LHCN-M2 (cell line): Measurements from ENCODE around the gene POLR3K. TPM values are rescaled to one million over a fixed set of nuclear protein-coding genes. Genes with fewer than 3 reads are reported as not detected.

Source experiments
- DNase-seq: peaks from one replicate; pipeline ENCODE4 v3.0.0-alpha.2; 2012; ENCODE audit warnings: low read depth
- total RNA-seq: library from RNA; depleted of rRNA; stranded (reverse); fragments of >200 nt; gene quantifications from 2 replicates; pipeline ENCODE4 v1.2.3, GENCODE V29; 2014

POLR3K gene
- total RNA-seq, 1 experiment from 2014 or later, result 6.7 TPM

DNA sequence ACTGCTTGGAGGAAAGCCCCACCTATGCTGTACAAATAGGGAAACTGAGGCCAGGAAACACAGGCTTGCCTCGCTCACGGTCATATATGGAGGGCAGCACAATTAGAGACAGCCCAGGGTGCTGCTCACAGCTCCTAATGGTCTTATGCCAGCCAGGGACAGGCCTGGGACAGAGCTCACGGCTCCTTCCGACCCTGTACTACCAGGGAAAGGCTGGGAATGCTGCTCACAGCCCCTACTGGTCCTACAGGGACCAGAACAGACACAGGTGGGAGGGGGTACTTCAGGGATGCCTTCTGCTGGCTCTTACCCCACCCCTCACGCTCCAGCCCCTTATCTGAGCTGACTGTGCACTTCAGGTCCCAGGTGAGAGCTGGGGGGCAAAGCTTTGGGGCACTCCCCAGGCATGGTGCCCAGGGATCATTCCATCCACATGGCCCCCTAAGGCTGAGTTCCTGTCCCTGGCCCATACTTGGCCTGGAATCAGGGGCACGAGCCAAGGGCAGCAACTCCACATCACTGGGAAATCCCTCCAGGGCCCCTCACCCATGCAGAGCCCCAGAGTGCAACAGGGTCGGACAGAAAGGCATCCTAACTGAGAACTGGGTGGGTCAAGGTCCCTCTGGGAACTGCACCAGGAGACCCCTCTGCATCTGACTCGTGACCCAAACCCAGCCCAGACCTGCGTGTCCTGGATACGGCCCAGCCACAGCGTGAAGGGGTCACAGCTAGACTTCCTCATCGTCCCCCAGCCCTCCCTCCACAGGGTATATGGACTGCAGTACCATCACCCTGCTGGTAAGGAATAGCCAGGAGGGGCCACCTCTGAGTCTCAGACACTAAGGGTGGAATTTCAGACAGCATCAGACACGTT, 13.1 kb upstream of the POLR3K start:
- DNase-seq, result no peak

DNA sequence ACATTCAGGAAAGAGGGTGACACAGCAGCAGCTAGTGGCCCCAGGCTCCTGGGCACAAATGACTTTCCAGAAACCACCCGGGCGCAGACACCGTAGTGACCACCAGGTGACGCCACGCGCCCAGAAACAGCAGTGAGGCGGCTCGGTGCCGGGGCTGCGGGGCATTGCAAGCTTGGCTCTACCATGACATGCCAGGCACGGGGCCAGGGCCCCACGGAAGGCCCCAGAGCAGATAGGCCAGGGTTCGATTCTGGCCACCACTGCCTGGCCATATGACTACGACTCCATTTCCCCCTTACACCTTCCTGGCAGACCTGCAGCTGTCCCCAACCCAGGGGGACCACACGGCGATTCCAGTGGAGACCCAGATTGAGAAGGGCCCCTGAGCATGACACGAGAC, 12.3 kb upstream of the POLR3K start:
- DNase-seq, result peak; percentile 63

- DNase-seq, result no peak
Observed at GRCh38 chr16:64914-65255, 11.5 kb upstream of the POLR3K start.

DNA sequence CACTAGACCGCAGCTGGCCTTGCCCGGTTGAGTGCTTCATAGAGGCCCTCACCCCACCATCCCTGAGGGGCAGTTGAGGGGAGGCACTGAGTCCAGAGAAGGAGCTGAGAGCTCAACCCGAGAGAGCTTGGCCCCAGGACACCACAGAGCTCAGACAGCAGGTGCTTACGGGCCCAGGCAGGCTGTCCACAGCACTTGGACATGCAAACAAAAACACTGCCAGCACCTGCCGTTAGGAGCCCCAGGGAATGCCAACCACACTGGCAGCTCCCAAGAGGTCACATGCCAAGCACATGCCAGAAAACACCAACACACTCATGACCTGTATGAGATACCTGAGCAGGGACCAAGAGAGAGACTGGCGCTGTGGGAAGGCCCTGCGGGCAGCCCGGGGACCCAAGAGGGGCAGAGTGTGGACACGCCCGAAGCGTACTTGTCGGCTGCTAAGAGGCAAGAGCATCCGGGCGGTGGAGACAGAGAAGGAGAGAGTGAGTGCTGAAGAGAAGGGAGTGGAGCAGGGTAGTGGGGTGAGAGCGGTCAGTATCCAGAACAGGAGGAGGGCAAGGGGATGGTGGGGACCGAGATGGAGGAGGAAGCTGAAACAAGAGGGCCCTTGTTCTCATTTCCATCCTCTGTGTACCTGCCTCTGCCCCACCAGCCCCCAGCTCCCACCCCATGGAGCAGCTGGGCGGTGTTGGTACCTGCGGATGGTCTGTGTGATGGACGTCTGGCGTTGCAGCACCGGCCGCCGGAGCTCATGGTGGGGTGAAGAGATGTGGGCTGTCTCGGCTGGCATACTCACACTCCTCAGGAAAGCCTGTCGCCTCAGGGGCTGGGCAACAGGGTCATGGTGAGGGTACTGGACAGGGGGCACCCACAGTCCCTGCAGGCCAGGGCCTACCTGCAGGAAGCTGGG, 10.8 kb upstream of the POLR3K start:
- peak; percentile 29 for DNase-seq

DNA sequence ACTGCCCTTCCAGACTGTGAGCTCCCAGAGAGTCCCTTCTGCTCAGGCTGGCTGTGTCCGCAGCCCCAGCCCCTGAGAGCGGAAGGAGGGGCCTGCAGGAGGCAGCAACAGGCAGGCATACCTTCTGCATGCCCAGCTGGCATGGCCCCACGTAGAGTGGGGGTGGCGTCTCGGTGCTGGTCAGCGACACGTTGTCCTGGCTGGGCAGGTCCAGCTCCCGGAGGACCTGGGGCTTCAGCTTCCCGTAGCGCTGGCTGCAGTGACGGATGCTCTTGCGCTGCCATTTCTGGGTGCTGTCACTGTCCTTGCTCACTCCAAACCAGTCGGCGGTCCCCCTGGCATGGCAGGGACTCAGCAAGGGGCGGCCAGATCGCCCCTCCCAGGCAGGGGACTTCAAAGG, 10.1 kb upstream of the POLR3K start:
- DNase-seq, result no peak

DNA sequence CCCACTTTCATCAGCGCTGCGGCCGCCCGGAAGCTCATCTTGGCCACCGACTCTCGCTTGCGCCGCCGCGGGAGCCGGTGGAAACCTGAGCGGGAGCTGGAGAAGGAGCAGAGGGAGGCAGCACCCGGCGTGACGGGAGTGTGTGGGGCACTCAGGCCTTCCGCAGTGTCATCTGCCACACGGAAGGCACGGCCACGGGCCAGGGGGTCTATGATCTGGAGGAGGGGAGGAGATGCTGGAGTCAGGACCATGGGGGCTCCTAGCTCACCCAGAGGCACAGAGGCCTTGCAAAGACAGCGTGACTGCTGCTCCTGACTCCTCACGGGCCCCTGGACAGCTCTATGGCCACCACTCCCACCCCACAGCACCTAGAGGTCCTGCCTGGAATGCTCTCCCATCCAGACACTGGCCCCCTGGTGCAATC, 9.6 kb upstream of the POLR3K start:
- no peak for DNase-seq

GRCh38 chr16:62283-62967, 9.0 kb upstream of the POLR3K start:
- DNase-seq, result no peak

DNA sequence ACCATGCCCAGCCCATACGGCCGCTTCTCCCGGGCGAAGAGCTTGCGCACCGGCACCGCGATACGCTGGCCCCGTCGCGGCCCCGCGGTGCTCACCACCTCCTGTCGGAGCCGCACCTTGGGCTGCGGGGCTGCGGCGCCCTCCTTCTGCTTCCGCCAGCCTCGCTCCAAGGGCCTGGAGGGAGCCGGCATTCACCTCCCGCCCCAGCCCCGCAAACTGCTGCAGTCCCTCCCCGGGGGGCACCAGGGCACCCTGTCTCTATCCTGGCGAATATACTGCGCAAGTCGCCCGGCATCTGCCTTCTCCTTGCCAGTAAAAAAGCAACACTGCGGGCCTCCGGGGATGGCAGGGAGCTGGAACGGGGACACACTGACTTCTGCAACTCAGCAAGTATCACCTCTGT, 8.5 kb upstream of the POLR3K start:
- no peak for DNase-seq

- DNase-seq, result no peak
Observed at GRCh38 chr16:60929-61878, 7.8 kb upstream of the POLR3K start.

DNA sequence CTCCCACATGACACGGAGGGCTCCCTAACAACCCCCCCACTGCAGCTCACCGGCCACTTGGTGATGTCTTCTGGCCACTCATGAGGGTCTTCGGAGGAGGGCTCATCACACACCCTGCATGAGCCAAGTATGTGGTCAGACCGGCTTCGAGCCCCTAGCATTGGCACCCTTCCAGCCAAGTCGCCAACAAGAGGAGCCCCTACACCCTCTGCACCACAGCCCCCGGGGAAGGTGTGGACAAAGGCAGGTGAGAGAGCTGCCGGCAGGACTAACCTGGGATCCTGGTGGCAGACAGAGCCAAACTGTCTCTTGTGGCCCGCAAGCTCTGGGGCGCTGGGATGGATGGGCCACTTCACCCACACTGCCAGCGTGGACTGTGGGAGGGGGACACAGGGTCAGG, 6.8 kb upstream of the POLR3K start:
- no peak for DNase-seq

GRCh38 chr16:59440-60059, 6.1 kb upstream of the POLR3K start:
- no peak for DNase-seq

GRCh38 chr16:58491-59439, 5.4 kb upstream of the POLR3K start:
- DNase-seq, result no peak

GRCh38 chr16:57711-58110, 4.3 kb upstream of the POLR3K start:
- DNase-seq, result no peak

- DNase-seq, result no peak
Observed at GRCh38 chr16:56231-56927, 3.0 kb upstream of the POLR3K start.

DNA sequence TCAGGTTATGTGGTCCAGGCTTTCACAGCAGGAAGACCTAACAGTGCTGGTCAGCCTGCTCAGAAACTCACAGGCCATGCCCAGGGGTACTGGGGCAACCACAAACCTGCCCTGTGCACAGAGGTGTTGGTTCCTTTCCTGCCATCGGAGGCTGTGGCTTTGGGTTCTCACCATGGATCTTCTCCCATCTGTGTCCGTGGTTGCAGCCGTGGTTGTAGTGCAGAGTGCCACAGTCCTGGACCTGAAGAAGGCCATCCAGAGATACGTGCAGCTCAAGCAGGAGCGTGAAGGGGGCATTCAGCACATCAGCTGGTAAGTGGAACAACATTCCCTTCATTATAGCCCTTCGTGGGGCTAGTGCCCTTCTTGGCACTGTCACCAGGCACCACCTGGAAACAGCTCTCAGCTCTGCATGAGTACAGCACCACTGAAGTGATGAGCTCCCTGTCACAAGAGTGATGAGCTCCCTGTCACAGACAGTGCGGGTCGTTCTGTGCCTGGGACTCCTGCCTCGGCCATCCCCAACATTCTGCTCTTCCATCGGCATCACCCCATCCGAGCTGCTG, 2.2 kb upstream of the POLR3K start:
- DNase-seq, result no peak

- DNase-seq, result no peak
Observed at GRCh38 chr16:54237-54581, 801 bp upstream of the POLR3K start.

GRCh38 chr16:50769-51591, 2.4 kb downstream of the POLR3K start:
- no peak for DNase-seq

GRCh38 chr16:47234-47633, 6.2 kb downstream of the POLR3K start:
- no peak for DNase-seq
